HG03097 (cell line): ENCODE data around the gene LHX3.

Source experiments
- ATAC-seq: cut with Tn5 transposase; IDR thresholded peaks from one replicate; pipeline ENCODE4 v1.9.1; 2021; ENCODE audit not compliant: unreplicated experiment, low FRiP score

The LHX3 gene

DNA sequence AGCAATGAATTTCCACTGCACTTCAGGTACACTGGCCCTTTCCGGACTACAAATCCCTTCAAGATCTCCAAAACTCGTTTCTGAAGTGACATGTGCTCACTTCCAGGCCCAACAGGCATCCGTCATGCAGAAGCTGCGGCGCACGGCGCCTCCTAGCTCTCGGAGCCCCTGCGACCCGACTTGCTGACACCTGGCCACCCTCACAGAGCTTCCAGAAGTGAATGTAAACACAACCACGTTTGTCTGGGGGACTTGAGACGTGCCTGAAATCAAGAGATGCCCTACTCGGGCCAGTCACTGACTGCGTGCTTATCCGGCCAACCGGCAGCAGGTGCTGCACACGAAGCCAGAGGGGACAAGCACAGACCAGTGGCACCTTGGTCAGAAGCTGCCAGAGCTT lies 4.9 kb upstream of the LHX3 start:
- ATAC-seq = no peak

DNA sequence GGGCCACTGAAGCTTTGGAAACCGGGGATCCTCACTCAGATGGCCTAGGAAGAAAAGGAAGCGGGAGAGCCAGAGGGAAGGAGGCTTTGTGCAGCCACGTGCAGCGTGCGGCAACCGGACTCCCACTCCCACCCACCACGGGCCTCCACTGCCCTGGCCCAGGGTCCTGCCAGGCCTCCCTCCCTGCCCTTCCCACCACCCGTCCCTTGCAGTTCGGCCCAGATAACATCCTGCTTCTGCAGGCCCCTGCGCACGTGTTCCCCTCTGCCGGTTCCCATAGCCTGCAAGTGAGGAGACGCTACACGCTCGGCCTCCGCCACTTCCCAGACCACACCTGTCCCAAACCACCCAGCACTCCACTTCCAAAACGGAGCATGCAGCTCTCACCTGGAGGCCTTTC lies 4.3 kb upstream of the LHX3 start:
- no peak for ATAC-seq

DNA sequence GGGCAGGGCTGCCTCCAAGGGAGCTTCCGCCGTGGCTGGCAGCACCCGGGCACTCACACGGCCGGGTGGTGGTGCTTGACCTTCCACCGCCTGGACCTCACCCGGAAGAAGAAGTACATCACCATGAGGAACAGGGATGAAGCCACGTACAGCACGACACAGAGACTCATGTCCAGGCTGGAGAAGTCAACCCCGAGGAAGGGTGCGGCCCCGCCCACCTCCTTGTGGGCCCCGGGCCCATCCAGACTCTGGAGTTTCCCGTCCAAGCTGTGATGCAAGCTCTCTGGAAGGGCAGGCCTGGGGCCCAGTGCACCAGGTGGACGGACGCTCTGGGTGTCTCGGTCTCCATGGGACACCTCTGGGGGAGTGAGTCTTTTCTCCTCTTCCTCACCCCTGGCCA lies 3.7 kb upstream of the LHX3 start:
- no peak for ATAC-seq

DNA sequence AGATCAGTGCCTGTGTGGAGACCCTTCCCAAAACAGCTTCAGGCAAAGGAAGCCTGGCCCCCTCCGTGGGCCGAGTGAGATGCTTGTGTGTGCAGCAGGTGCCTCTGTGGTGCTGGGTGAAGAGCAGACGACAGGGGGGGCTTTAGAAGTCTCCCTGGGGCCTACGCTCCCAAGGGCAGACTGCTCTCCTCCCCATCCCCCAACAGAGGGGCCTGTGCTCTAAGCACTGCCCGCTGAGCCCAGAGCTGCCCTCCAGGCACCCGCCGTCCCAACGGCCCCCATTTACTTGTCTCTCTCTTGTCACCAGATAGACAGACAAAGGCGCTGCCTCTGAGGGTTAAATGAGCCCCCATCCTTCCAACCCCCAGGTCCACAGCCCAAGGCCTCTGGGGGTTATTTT lies 2.7 kb upstream of the LHX3 start:
- no peak for ATAC-seq

DNA sequence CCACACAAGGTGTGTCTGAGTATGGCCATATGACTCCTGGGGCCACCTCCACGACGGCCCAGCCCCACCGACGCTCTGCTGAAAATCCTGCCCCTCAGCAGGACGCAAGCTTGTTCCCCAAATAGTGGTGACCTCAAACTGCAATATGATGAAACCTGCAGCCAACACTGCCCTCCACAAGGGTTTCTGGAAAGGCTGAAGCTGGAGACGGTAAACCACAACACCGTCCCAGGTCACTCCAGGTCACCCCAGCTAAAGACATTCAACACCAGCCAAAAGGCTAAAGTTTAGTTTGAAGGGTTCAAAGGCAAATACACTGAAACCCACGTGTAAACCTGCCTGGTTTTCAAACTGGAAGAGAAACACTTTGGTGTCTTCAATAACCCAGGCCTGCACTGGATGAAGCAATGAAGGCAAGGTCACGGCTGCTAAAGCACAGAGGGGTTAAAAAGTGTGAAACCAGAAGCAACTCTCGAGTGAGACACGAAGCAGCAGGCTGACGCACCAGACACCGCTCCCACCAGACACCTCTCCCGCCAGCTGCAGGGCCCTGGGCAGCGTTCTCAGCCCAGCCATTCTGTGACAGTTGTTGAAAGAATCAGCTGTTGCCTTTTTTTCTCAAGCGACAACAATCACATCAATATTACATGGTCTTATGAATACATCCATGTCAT lies 1.8 kb upstream of the LHX3 start:
- ATAC-seq = no peak

DNA sequence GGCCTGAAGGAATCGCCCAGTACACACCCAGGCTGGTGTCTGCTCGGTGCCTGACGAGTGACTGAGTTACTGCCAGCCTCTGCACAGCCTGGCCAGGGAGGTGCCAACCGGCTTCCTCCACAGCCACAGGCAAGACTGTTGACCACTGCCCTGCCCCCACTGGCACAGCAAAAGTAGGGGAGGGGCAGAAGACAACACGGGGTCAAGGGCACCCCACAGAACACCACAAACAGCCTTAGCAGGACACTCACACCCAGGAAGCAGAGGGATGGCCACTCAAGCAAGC lies 722 bp upstream of the LHX3 start:
- no peak for ATAC-seq

DNA sequence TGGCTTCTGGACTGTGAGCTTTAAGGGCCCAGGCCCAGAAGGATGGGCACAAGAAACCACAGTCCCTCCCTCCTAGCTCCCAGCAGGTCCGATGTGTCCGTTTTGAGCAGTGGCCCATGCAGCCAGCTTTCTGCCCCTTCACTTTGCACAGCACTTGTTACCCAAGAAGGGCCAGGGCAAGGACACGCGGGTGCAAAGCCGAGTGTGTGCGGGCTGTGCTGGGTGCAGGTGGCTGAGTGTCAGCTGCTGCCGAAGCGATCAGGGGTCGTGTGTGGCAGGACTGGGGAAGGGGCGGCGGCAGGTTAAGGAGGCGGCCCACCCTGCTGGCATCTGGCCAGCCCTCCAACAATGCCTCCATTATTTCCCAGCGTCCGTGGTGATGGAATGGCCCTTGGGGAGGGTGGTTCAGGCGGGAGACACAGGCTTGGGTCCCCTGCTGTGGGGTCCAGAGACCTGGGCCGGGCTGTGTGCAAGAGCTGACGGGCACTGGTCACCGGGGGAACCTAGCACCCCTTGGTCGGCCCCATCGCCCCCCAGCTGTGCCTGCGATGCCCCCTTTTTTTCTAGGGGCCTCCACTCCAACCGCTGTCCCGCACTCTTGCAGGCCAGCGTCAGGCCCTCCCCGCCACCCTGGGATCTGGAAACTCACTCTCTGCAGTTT lies 653 bp downstream of the LHX3 start:
- no peak for ATAC-seq

DNA sequence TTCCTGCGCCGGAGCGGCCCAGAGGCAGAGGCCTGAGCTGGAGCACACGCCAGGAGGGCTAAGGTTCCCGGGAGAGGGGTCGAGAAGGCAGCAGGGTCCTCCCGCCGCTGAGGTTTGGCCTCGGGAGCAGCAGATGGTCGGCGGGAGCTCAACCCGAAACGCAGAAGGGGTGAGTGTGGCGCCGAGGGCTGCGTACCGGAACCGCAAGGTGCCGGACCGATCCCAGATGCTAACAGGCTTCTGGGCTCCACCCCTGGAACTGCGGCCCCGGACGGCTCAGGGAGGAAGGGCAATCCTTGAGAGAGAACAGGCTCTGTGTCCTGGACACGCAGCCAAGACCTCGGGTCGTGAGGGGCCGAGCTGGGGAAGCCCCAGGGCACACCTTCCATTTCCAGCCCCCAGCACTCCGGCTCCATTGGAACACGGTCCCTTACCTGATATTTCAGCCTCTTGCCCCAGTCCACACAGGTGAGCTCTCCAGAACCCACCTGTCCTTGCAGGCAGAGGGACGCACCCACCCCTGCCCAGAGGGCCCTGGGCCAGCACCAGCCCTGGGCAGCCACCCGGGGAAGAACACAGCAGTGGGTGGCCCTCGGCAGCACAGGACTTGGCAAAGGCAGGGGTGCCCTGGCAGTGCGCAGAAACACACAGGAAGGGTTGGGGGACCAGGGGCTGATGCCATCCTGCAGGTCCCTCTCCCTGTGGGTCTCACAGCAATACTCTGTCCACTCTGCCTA lies 1.4 kb downstream of the LHX3 start:
- ATAC-seq = no peak

DNA sequence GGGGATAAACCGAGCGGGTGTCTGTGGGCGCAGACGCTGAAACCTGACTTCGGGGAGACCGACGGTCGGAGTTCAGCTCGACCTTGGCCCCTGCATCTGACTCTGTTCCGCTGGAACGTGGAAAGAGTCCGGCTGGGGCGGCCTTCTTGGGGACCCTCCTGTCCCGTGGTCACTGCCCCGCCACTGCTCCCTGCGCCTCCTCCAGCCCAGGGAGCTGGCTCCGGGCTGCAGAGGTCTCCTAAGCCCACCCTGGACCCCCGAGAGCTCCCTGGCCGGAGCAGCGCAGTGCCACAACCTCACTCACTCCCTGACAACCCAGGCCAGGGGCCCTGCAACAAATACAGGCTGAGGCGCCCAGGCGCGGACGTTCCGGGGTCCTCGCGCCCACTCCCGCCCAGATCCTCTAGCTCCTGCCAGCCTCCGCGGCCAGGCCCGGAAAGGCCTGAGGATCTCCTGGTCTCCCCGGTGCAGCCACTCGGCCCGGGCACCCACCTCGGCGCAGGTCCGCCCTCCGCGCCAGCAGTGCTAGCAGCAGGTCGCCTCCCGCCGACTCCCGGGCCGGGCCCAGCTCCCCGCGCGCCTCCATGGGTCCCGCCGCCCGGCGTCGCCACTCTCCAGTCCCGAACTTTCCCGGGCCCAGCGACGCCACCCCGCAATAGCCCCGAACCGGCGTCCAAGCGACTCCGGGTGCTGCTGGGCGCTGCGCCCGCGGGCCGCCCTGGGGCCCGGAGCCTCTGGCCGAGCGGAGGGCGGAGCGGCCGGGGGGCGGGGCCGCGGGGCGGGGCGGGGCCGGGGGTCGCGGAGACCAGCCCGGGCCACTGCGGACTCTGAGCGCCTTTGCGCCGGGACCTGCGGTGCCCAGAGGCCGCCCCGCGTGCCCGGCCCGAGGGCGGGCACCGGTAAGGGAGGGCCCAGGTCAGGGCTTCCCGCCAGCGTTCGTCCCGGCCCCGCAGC lies 2.2 kb downstream of the LHX3 start:
- ATAC-seq = no peak

DNA sequence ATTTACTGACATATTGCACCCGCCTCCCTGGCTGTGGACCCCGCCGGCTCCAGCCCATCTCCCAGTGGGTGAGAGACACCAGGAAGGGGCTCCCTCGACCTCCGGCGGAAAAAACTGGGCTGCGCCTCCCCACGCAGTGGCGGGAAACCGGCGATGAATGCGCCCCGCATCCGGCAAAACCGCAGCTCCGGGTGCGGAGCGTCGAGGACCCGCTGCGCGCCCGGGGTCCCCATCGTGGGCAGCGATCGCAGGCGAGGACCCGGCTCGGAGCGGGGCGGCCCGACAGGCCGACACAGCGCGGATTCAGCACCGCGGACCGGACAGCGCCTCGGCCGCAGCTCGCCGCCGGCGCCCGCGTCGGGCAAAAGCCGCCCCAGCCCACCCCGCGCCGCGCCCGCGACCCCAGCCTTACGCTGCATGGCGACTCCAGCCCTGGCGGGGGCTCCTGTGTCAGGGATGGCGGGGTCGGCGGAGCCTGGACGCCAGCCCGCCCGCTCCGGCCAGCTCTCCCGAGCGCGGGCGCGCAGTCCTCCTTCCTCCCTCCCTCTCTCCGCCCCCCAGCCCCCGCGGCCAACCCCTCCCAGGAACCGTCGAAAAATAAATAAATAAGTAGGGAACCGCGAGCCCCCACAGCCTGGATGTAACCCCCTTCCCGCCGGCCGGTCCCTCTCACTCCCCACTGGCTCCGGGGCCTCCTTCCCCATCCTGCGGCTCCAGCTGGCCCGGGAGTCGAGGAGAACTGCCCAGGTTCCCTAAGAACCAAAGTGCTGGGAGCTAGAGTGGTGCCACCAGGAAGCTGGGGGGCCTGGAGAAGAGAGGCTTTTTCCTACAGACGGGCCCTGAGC lies 3.1 kb downstream of the LHX3 start:
- no peak for ATAC-seq

DNA sequence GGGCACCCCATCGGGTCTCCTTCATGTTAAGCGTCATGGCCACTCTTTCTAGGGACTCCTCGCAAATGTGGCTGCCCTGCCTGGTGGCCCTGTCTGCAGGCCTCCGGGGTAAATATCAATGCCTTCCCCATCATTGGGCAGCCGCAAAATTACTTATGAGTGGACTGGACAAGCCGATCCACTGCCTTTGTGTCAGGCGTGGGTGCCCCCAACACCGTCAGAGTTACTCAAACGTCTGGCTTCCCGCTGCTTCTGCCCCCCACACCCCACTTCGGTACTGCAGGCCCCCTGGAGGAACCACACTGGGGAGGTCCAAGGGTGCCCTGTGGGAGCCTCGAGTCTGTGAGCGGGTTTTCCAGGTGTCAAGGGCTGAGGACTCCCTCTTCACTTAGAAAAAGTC lies 3.8 kb downstream of the LHX3 start:
- ATAC-seq = no peak

DNA sequence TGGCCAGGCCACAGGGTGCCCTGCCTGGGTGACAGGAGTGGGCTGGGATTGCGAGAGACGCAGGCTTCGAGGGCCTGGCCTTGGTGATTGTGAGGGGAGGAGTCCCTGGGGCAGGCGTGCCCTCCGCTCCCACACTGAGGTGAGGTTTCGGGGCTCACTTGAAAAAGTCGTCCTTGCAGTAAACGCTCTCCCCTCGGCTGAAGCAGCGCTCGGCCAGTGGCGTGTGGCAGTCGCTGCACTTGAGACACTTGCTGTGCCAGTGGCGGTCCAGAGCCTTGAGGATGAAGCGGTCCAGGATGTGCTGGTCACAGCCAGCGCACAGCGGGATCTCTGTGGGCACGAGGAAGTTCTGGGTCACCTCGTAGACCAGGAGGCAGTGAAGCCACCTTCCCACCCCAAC lies 4.5 kb downstream of the LHX3 start:
- ATAC-seq = no peak

DNA sequence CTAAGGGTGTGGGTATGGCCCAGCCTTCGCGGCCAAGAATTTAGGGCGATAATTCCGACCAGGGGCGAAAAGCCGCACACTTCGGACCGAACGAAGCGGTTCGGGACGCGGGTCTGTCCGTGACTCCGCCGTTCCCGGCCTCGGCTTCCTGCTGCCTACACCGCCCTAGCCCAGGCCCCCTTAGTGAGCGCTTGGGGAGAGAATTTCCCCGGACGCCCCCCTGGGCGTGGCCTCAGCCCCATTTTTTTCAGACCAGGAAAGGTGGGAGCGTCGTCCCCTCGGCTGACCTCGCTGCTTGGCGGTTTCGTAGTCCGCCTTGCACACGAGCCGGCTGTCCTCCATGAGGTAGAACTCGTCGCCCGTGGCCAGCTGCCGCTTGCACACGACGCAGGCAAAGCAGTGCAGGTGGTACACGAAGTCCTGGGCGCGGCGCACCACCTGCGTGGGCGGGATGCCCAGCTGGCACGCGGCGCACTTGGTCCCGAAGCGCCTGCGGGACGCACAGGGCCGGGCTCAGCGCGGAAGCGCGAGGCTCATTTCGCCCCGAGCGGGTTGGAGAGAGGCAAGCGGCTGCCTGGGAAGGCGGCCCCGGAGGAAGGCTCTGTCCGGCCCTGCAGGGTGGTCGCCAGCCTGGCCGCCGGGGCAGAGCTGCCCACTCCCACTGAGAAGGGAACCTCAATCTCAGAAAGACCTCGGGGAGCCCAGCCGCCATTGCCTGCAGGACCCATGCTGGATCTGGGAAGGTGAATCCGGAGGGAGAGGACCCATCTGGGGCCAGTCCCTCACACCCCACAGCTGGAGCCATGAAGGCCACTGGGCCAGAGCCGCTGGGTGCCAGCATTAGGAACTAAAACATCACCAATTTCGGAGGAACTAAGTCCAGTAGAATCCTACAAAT lies 5.3 kb downstream of the LHX3 start:
- ATAC-seq = no peak

DNA sequence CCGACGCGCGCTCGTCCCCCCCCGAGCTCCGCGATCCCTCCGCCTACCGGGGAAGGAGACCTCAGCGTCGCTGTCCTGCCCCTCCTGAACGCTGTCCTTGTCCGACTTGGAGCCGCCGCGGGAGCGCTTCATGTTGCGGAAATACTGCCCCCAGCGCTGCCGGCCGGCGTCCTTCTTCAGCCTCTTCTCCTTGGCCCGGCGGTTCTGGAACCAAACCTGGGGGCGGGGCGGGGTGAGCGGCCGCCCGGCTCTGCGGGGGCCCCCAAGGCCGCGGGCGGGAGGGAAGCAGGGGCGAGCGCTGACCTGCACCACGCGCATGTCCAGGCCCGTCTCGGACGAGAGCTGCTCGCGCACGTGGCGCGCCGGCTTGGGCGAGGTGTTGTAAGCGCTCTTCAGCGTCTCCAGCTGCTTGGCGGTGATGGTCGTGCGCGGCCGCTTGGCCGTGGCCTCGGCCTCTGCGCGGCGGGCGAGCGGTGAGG lies 6.3 kb downstream of the LHX3 start:
- no peak for ATAC-seq

DNA sequence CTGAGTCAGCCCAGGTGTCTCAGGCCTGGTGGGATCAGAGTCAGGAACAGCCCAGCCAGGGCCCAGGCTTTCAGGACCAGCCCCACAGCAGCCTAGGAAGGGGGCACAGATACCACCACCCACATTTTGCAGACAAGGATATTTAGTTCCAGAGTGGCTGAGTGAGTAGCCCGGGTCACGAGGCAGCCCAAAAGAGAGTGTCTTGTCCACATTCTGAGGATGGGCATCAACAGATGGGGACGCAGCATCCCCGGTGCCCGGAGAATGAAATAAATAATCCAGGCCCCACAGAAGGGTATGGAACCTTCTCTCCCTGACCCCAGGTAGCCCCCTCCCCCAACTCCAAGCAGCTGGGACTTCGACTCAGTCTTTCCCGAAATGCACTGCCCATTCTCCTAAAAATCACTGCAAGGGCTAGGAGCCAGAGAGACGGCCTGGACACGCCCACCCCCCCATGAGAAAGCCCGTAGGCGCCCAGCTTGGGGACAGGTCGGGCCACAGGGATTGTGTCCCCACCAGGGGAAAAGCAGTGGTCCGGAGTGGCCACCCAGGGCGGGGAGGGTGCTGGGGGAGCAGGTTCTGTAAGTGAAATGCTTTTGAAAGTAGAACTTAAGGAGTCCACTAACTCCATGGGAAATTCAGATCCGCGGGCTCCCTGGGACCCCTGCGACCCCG lies 6.9 kb downstream of the LHX3 start:
- no peak for ATAC-seq

DNA sequence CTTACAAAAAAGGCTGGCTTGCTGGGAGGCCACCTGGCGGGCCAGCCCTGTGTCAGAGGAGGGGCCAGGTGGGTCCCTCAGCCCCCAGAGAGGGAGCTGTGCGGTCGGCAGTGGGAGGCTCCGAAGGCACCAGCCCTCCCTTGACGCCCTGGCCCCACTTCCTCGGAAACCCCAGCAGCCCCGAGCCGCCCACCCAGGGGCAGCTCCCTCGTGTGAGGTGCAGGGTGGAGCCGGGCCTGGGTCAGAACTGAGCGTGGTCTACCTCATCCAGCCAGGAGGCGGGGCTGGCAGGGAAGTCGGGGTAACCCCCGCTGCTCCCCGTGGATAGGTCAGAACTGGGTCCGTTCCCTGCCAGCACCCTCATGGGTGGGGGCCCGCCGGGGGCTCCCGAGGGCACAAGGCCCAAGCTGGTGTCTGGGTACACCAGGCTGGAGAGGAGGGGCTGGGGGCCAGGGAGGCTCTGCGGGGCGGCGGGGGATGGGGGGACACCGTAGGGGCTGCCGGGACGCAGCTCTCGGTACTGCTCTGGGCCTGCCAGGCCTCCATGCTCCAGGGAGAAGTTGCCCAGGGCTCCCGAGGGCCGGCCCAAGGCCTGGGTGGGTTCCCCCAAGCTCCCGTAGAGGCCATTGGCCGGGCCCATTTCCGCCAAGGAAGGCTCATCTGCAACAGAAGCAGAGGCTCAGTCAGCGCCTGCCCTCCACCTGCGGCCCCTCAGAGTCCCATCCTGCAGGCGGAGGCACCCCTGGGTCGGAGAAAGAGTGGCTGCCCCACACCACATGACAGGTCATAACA lies 7.6 kb downstream of the LHX3 start:
- ATAC-seq = no peak

DNA sequence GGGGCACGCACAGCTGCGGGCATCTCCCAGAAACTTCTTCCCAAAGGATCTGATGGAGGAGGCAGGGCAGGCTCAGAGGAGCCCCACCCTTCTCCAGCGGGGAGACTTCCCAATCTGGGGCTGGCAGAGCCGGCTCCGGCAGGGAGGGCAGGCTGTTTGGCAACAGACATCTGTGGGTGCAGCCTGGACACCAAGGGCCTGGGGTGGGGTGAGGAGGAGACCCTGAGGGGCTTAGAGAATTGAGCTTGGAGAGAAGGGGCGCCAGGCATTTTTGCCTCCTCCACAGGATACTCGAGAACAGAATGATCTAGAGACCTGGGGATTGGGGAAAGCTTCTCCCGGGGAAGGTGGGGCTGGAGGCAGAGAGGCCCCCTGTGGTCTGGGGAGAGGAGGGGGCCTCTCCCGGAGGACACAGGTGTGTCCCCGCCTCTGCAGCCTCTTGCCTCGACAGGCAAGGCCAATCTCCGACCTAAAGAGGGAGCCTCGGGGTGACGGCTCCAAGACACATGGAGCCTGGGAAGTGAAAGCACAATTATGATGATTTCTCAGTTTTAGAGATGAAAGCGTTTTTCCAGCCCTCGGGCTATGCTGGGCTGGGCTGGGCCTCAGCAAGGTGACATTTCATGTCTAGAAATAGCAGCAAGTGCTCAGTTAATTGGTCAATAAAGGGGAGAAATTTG lies 8.4 kb downstream of the LHX3 start:
- no peak for ATAC-seq
